ENCODE data around the gene MFSD11.
"Not testable (repeated sequence)": the region's sequence is repeated elsewhere in the genome, so short reads cannot be mapped to it uniquely, and the experiment has no call there.

- not testable (repeated sequence) for TF ChIP-seq CTCF (IDR thresholded peaks at IDR 0.05; ENCODE audit: control extremely low read depth in 1 of 3, insufficient read depth in 1 of 3, low read depth in 1 of 3, low read length in 3 of 3); YY1 (IDR thresholded peaks at IDR 0.05; ENCODE audit: low read depth, low read length); TEAD4 (IDR thresholded peaks at IDR 0.05; ENCODE audit: low read depth, low read length); EGR1 (IDR thresholded peaks at IDR 0.05; ENCODE audit: borderline replicate concordance, low read depth, low read length); POLR2AphosphoS5 (IDR thresholded peaks at IDR 0.05; ENCODE audit: low read depth, low read length); EP300 (IDR thresholded peaks at IDR 0.05; ENCODE audit: borderline replicate concordance in 1 of 2, low read depth in 2 of 2, low read length in 2 of 2); SIN3A (conservative IDR thresholded peaks at IDR 0.05 in 1 of 2, IDR thresholded peaks at IDR 0.05 in 1 of 2; ENCODE audit: low read depth in 1 of 2, low read length in 2 of 2); SP1 (IDR thresholded peaks at IDR 0.05; ENCODE audit: low read depth, low read length); TAF1 (IDR thresholded peaks at IDR 0.05; ENCODE audit: low read depth, low read length); EZH2 (IDR thresholded peaks at IDR 0.05; ENCODE audit: low read depth, low read length, severe bottlenecking)
These were observed 78.1 kb downstream of the MFSD11 start for GRCh38 chr17:76815907-76816589.
